AML-193 (cell line): ENCODE data around the gene SARDH.
"Not testable (repeated sequence)": the region's sequence is repeated elsewhere in the genome, so short reads cannot be mapped to it uniquely, and the experiment has no call there.

ENCODE experiments used
- DNase-seq, 2 experiments: peaks; one replicate each; lab custom pipeline; 2025; lab: John Stamatoyannopoulos, UW

SARDH gene

DNA sequence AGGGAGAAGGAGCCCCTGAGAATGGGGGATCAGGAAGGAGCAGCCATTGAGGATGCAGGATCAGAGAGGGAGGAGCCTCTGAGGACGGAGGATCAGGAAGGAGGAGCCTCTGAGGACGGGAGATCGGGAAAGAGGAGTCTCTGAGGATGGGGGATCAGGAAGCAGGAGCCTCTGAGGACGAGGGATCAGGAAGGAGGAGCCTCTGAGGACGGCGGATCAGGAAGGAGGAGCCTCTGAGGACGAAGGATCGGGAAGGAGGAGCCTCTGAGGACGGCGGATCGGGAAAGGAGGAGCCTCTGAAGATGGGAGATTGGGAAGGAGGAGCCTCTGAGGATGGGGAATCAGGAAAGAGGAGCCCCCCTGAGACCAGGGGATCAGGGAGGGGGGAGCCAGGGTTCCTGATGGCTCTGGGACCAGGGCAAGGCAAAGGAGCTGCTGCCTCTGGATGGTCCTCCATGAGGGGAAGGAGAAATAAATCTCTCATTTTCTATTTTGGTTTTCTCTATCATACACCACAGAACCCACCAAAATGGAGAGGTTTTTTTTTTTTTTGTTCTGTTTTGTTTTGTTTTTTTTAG is 22.6 kb upstream of the SARDH start:
- no peak for DNase-seq

DNA sequence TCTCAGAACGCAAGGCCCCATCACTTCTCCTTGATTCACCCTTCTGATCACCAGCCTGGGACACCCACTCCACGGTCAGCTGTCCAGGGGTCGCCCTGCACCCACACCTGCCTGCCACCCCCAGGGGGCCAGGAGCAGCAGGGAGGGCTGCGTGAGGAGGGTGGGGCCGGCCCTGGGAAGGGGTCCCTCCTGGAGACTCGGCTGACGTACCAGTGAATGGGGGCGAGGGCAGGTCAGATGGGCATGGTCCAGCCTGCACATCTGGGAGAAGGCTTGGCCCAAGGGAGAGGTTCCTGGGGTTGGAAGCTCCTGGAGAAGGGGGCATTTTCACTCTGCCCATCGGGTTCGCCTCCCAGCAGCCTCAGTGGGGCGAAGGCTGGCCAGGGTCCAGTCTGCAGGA is 21.8 kb upstream of the SARDH start:
- DNase-seq, result no peak

DNA sequence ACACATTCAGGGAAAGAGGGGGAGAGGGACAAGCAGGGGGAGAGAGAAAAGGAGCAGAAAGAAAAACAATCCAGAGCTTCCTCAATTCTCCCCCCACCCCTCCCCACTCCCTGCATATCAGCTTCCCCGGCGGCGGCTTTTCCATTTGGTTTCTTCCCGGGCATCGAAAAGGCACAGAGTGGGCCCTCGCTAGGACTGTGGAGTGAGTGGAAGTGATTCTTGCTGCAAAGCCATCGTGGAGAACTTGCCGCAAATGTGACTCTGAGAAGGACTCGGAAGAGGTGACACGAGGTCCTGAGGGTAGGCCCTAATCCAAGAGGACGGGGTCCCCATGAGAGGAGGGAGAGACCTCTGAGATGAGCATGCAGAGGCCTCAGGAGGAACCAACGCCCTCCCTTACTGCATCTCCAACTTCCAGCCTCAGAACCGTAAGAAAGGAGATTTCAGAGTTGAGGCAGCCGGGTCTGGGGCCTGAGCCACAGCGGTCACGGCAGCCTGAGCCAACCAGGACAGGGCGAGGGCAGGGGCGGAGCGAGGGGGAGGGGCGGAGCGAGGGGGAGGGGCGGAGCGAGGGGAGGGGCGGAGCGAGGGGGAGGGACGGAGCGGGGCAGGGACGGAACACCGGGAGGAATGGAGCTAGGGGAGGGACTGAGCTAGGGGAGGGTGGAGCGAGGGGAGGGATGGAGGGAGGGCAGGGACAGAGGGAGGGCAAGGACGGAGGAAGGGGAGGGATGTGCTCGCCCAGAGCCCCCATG is 21.2 kb upstream of the SARDH start:
- no peak for DNase-seq

DNA sequence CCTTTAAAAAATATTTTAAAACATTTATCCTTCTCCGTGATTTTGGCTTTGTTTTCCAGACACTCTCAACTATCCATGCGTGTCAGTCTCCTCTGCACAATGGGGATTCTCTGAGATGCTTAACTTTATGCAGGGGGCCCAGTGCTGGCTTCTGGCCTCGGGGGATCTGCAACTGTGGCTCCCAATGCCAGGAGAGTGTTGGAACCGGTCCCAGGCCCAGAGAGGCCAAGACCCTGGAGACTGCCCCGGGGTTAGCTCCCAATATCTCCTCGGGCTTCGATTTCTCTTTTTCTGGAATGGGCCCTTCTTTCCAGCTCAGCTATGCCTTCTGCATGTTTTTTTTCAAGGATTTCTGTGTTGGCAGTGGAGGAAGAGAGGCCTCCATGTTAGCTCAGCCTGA is 20.1 kb upstream of the SARDH start:
- no peak for DNase-seq

DNA sequence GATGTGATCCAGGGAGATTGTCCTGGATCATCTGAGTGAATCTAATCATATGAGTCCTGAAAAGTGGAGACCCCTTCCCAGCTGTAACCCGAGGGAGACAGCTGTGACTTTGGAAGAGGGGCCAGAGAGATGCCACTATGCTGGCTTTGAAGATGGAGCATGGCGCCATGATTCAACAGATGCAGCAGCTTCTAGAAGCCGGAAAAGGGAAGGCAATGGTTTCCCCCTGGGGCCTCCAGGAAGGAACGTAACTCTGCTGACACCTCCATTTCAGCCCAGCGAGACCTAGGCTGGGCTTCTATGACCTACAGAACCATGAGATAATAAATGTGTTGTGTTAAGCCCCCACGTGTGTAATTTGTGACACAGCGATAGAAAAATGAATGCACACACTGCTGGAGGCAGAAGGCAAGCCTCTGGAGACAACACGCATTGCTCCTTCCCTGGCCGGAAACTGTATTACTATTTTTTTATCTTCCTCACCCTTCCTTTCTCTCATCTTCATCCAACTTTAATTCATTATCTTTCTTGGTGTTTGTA is 16.6 kb upstream of the SARDH start:
- DNase-seq, result no peak

DNA sequence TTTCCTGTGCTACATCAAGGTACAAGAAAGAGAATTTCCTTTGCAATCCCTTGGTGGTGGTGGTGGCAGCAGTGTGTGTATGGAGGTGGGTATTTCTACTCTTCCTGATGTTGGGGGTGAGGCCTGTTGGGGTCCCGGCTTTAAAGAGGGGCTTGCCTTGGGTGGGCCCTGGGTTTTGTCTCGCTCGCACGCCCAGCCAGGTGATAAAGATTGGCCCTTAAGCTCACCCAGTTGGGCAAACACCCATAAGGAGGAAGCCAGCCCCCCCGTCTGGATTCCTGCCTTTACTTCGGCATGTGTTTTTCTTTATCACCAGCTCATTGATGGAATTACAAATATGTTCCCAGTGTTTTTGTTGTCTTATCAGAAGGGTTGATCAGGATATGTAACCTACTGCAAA is 16.0 kb upstream of the SARDH start:
- no peak for DNase-seq

DNA sequence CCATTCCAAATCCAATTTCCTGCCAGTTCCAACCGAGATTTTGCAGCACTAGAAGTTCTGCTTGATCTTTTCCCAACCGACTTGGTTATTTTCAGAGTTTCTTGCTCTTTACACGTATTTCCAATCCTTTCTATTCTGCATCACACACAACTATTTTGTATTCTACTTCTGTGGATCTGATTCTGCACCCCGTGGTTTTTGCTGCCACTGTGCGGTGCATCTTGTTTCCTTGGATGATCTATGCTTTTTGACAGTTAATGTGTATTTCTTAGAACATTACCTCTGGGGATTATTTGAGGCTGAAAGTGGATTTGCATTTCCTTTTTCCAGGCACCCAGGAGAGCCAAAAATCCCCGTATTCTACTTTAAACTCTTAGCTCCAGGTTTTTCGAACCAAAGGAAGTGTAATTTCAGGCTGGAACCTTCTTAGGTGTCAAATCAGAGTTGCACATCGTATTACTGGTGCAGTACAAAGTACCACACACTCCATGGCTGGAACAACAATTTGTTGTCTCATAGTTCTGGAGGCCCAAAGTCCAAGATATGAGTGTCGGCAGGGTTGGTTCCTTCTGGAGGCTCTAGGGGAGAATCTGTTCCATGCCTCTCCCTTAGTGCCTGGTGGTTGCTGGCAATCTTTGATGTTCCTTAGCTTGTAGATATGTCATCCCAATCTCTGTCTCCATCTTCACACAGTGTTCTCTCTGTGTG is 14.7 kb upstream of the SARDH start:
- DNase-seq, result no peak

DNA sequence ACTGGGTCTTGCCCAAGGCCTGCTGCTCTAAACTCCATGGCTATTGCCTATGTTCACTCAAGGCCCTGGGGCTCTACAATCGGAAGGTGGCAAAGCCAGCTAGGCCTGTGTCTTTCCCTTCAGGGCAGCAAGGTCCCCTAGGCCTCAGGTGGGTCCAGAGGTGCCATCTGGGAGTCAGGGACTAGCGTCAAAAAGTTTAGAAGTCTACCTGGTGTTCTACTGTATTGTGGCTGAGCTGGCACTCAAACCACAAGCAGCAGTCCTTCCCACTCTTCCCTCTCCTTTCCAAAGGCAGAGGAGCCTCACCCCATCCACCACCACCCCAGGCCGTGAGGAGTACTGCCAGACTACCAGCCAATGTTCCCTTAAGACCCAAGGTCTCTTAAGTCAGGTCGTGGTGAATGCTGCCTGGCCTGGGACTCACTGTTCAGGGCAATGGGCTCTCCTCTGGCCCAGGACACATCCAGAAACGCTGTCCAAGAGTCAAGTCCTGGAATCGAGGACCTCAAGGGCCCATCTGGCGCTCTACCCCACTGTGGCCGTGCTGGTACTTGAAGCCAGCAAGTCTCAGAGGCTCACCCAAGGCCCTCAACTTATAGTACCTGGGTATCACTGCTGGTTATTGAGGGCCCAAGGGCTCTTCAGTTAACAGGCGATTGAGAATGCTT is 13.0 kb upstream of the SARDH start:
- no peak for DNase-seq

DNA sequence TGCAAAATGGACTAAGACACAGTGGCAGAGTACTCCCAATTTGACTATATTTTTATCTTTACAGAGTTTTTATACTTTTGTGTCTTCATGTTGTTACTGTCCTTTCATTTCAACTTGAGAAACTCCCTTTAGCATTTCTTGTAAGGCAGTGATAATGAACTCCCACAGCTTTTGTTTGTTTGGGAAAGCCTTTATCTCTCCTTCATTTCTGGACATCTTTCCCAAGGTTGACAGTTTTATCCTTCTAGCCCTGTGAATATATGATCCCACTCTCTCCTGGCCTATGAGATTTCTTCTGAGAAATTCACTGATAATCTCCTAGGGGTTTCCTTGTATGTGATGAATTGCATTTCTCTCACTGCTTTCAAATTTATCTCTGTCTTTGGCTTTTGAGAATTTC is 9.2 kb upstream of the SARDH start:
- no peak for DNase-seq

DNA sequence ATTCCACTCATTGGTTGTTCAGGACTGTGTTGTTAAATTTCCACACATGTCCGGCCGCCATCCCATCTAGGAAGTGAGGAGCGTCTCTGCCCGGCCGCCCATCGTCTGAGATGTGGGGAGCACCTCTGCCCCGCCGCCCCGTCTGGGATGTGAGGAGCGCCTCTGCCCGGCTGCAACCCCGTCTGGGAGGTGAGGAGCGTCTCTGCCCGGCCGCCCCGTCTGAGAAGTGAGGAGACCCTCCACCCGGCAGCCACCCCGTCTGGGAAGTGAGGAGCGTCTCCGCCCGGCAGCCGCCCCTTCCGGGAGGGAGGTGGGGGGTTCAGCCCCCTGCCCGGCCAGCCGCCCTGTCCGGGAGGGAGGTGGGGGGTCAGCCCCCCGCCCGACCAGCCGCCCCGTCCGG is 6.4 kb upstream of the SARDH start:
- DNase-seq, result not testable (repeated sequence)

DNA sequence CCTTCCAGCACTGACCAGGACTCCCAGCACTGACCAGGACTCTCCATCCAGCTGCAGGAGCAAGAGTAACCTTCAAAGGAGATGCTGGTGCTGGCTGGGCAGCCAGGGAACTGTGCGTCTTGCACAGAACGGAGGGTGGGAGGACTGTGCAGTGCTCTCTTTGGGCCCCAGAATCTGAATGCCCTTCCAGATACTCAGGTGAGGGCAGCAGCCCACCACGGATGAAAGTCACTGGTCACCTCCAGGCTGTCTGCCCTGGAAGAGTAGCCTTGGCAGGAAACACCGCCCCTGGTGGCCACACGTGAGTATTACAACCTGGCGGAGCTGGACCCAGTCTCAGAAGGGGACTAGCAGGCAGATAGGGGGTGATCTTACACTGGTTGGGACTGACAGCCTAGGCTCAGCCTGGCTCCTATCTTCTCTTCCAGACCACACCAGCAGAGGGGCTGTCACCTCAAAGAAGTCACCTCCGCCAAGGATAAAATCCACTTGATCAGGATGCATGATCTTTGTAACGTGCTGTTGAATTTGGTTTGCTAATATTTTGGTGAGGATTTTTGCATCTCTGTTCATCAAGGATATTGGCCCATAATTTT is 4.8 kb upstream of the SARDH start:
- DNase-seq, result peak; percentile 35 to 49

DNA sequence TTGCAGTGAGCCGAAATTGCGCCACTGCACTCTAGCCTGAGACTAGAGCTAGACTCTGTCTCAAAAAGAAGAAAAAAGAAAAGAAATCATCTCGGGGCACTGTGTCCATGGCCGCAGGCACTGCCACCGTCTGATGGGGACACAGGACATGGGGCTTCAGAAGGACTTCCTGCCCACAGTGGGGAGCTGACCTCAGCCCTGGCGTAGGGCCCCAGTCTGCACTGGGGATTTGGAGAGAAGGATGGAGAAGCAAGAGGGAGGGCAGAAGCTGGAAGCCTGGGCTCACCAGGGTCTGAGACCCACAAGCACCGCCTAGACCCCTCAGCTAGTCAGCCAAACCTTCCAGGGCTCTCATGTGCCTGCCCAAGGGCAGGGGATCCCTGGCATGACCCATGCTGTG is 4.1 kb upstream of the SARDH start:
- no peak for DNase-seq

DNA sequence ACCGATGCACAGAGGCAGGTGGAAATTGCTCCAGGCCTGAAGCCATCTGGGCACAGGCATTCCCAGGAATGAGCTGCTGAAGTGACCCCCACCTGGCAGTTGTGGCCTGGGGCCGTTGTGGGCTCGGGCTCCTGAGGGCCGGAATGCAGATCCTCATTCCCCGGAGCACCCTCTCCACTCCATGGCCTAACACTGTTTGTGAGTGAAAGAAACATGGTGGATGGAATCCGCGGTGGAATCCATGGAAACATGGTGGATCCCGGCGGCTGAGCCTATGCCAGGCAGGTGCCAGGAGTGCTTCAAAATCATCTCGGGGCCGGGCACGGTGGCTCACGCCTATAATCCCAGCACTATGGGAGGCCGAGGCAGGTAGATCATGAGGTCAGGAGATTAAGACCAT is 3.6 kb upstream of the SARDH start:
- no peak for DNase-seq

DNA sequence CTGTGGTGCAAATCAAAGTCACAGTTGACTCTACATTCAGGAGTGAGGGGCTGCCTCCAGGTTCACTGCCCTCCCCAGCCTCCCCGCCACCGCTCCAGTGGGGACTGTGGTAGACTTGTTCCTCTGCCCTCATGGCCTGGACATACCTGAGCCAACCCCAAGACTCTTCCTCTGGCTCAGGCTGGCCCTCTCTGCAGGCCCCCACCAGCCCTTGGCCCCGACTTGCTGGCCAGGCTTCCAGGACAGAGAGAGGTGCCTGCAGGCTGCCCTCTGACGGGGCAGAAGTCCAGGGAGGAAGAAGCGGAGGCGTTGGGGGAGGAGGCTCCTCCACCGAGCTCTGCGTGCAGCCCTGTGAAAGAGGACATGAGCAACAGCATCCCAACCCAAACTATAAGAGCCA is 2.8 kb upstream of the SARDH start:
- DNase-seq, result no peak

DNA sequence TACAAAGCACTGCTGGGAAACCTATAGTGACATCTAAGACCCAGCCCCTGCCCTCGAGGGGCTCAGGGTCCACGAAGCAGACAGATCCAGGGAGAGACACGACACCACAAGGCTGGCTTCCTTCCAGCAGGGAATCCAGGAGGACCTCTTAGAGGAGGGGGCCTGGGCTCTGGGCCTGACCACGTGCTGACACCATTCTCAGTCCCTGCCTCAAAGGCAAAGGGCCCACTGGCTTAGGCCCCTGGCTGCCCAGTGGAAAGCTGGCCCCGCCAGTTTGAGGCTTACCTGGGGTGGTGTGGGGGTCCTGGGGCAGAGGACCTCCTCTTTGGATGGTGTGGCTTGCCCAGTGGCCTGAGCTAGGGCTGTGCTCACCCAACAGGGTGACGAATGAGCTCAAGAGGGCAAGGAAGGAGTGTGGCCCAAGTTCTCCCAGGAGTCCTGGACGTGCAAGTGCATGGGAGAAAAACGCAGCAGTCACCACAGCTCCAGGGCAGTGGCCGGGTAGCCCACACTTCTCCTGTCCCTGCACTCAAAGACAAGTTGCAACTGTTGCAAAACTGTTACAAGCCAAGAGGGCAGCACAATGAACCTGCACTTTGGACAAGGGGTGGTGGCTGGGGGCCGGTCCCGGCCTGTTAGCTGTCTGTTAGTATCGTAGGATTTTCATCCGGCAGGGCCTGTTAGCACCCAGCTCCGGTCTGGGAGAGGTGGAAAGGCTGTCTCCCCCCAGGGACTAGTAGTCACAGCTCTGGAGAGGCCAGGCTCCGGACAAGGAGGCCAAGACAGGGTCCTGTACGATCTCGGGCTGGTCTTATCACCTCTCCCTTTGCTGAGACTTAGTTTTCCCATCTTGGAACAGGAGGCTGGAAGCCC is 1.5 kb upstream of the SARDH start:
- no peak for DNase-seq

DNA sequence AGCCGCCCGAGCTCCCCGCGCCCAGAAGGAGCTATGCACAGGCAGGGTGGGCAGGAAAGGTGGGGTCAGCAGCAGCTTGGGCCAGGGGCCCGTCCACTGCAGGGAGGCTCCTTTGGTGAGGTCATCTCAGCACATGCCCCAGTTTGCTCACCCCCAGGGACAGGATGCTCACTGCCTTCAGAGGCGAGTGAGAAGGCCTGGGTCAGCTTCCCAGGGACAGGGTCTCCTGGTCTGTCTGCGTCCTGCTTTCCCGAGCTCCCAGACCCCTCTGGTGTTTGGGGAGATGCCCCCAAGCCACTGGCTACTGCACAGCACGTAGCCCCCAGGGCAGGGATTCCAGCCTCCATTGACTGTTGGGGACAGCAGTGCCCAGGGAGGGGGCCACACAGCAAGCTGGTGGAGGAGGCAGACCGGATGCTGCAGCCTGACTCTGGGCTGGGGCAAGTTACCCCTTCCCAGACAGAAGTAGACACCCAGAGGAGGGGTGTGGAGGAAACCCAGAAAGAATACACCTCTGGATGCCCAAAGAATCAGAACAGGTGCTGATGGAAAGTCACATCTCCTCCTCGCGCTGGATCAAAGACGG is 581 bp upstream of the SARDH start:
- no peak for DNase-seq

DNA sequence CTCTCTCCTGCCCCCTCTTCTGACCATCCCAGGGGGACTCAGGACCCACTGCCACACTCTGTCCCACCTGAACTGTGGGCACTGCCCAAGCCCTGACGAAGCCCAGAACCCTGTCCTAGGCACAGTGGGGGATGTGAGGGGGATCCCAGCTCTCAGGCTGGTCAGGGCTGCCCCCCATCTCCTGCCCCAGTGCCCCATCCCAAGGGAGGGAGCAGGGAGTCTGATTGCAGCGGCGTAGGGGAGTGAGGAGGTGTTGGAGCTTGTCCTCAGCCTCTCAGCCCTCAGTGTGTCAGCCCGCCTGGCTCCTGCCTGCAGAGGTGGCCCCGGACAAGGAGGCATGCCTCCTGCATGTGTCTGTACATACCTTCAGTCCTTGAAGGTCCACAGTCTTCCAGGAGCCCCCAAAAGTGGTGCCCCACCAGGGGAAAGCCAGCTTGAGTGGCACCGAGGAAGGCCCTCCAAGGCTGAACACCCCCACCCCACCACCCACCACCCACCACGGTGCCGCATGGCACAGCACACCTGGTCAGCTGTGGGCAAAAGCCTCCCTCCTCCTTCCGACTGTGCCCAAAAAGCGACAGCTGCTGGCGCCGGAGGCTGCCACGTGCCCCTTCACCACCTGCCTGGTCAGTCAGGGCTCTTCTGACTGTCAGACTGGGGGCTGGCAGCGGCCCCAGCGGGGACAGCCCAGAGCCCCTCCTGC is 930 bp downstream of the SARDH start:
- DNase-seq, result no peak

DNA sequence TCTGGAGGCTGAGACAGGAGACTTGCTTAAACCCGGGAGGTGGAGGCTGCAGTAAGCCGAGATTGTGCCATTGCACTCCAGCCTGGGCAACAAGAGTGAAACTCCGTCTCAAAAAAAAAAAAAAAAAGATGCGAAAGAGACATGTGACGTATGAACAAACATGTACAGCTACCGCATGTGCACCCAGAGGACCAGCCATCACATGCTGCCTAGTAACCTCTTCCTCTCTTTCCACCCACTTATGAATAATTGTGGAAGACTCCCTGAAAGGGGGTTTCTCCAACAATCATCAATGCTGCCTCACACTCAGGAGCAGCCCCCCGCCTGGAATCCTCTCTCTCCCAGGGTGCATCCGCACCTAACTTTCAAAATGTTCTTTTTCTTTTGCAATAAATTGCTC is 2.2 kb downstream of the SARDH start:
- DNase-seq, result no peak

DNA sequence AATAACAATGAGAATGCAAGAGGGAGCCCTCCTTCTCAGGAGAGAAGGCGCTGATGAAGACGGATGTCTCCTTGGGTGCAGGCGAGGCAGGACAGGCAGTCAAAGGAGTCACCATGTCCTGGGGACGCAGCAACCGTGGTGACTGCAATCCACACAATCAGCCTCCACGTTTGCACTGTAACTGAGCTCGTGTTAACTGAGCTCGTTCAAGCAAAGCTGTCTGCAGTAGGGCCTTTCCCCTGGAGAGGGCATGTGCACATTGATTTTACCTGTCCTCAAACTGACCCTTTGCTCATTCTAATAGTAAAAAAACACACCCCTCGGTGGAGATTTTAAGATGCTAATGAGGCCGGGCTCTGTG is 2.8 kb downstream of the SARDH start:
- no peak for DNase-seq
